GM19452 (cell line): ENCODE measurements around the gene CDH23.

Experiments used
- ATAC-seq: cut with Tn5 transposase; IDR thresholded peaks from one replicate; pipeline ENCODE4 v1.9.1; 2021; ENCODE audit not compliant: unreplicated experiment

The CDH23 gene

GRCh38 chr10:71462062-71462935 lies 65.6 kb downstream of the CDH23 start:
- ATAC-seq = no peak

- no peak for ATAC-seq
Observed at GRCh38 chr10:71463111-71463510, 66.4 kb downstream of the CDH23 start.

GRCh38 chr10:71465551-71466252 lies 69.0 kb downstream of the CDH23 start:
- ATAC-seq = no peak

- ATAC-seq = no peak
Observed at GRCh38 chr10:71466330-71466729, 69.6 kb downstream of the CDH23 start.

- ATAC-seq = no peak
Observed at GRCh38 chr10:71467161-71467560, 70.4 kb downstream of the CDH23 start.

GRCh38 chr10:71467569-71468362 lies 71.0 kb downstream of the CDH23 start:
- no peak for ATAC-seq

GRCh38 chr10:71468363-71469094 lies 71.8 kb downstream of the CDH23 start:
- no peak for ATAC-seq

GRCh38 chr10:71471006-71471405 lies 74.3 kb downstream of the CDH23 start:
- no peak for ATAC-seq

- ATAC-seq = no peak
Observed at GRCh38 chr10:71471957-71472365, 75.2 kb downstream of the CDH23 start.

GRCh38 chr10:71472466-71472865 lies 75.7 kb downstream of the CDH23 start:
- ATAC-seq = no peak

GRCh38 chr10:71472912-71473311 lies 76.2 kb downstream of the CDH23 start:
- ATAC-seq = no peak

GRCh38 chr10:71473671-71474599 lies 77.2 kb downstream of the CDH23 start:
- ATAC-seq = no peak

GRCh38 chr10:71474702-71475242 lies 78.1 kb downstream of the CDH23 start:
- no peak for ATAC-seq

GRCh38 chr10:71475243-71475871 lies 78.6 kb downstream of the CDH23 start:
- no peak for ATAC-seq

GRCh38 chr10:71476228-71477011 lies 79.7 kb downstream of the CDH23 start:
- ATAC-seq = no peak

- ATAC-seq = no peak
Observed at GRCh38 chr10:71478173-71478572, 81.5 kb downstream of the CDH23 start.

GRCh38 chr10:71478813-71479365 lies 82.2 kb downstream of the CDH23 start:
- ATAC-seq = no peak

GRCh38 chr10:71479831-71480230 lies 83.1 kb downstream of the CDH23 start:
- ATAC-seq = no peak
